Suprapubic skin (tissue), 4 donors: ENCODE data around the gene CDH13. TPM values are rescaled to one million over a fixed set of nuclear protein-coding genes. Genes with fewer than 3 reads are reported as not detected.

Experiments
- DNase-seq, 2 donors: peaks; one replicate each; pipeline ENCODE4 v3.0.0-alpha.2; 2019; ENCODE audit warnings: low spot score in 2 of 2
- H3K27ac ChIP-seq: fragments of 200-600 bp; sonication (generic); one replicate; pipeline ENCODE4 v1.5.1; 2019
- H3K27me3 ChIP-seq: fragments of 200-600 bp; sonication (generic); one replicate; pipeline ENCODE4 v1.5.1; 2019
- H3K36me3 ChIP-seq: fragments of 200-600 bp; sonication (generic); one replicate; pipeline ENCODE4 v1.5.1; 2019
- H3K4me1 ChIP-seq: fragments of 200-600 bp; sonication (generic); one replicate; pipeline ENCODE4 v1.5.1; 2019
- H3K4me3 ChIP-seq: fragments of 200-600 bp; sonication (generic); one replicate; pipeline ENCODE4 v1.5.1; 2019; ENCODE audit warnings: mild to moderate bottlenecking
- H3K9me3 ChIP-seq: fragments of 200-600 bp; sonication (generic); one replicate; pipeline ENCODE4 v1.5.1; 2019
- CTCF ChIP-seq, 2 donors: fragments of 200-600 bp in 1 of 2; fragments of 450-650 bp in 1 of 2; sonication (generic) in 1 of 2; IDR thresholded peaks; one replicate each; pipeline ENCODE4 v1.5.1; 2016 to 2019; ENCODE audit warnings: antibody characterized with exemption in 2 of 2, mild to moderate bottlenecking in 1 of 2, moderate library complexity in 1 of 2
- EP300 ChIP-seq: sonication (generic); formaldehyde crosslinking; IDR thresholded peaks from one replicate; pipeline ENCODE4 v1.6.1; 2017; ENCODE audit warnings: antibody characterized with exemption
- POLR2A ChIP-seq, 2 donors: fragments of 450-650 bp; IDR thresholded peaks; one replicate each; pipeline ENCODE4 v1.6.1; 2017; ENCODE audit warnings: antibody characterized with exemption in 2 of 2, mild to moderate bottlenecking in 2 of 2, moderate library complexity in 2 of 2
- POLR2AphosphoS5 ChIP-seq, 3 donors: sonication (generic); formaldehyde crosslinking; IDR thresholded peaks; one replicate each; pipeline ENCODE4 v1.6.1; 2017; ENCODE audit warnings: antibody characterized with exemption in 3 of 3
- WGBS: methylation state at CpG from one replicate; pipeline ENCODE4 v1.1.5; 2018; 5-methylcytosine and 5-hydroxymethylcytosine counted together
- total RNA-seq, 4 donors: library from RNA; depleted of rRNA; stranded (reverse); fragments of >200 nt; gene quantifications; one replicate each; pipeline ENCODE4 v1.1.0, GENCODE V29; 2016

CDH13 gene
- total RNA-seq, 4 donors from 2014 or later: 90.4 to 176 (median 139) TPM

DNA sequence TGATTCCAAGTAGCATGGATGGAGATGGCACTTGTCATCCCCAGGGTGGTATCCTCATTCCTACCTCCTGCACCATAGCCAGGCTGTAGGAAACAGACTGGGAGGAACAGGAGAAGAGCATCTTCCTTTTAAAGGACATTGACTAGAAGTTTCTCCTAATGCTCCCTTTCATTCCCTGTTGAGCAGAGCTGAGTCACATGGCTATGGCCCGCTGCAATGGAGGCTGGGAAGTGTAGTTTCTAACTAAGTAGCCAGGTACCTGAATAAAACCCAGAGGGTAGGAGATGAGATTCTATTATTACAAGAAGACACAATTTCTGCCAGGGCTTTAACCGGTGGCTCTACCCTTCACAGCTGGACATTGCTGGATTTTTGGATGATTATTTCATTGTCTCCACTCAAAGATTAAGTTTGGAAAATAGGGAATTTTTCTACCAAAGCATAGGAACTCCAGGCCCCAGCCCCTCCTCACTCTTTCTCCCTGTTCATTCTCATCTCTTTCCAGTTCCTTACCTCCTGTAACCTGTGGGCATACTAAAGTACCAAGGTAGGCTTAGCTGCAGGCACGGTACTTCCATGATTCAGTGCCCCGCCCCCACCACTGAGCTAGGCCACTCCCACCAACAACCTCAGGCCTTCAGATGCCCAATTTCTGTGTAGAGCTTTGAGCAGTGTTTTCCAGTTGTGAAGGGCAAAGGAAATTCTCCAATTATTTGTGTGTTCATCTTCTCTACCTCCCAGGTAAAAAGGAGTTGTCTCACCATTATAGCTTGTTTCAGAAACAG lies 378.3 kb downstream of the CDH13 start:
- H3K27me3 ChIP-seq: no peaks in the 10 kb centered on the region
- H3K36me3 ChIP-seq: no peaks in the 10 kb centered on the region
- H3K27ac ChIP-seq: no peak overlapping the region
- DNase-seq: no peak
- no peaks in the 10 kb centered on the region for H3K9me3 ChIP-seq
- TF ChIP-seq POLR2AphosphoS5 (IDR thresholded peaks at IDR 0.05) (no peak), POLR2A (IDR thresholded peaks at IDR 0.05) (no peak), EP300 (no peak), CTCF (IDR thresholded peaks at IDR 0.05) (no peak)
- WGBS: 79% methylated on average over 4 of the region's 4 CpGs
- no peak overlapping the region for H3K4me3 ChIP-seq
- no peaks in the 10 kb centered on the region for H3K4me1 ChIP-seq

DNA sequence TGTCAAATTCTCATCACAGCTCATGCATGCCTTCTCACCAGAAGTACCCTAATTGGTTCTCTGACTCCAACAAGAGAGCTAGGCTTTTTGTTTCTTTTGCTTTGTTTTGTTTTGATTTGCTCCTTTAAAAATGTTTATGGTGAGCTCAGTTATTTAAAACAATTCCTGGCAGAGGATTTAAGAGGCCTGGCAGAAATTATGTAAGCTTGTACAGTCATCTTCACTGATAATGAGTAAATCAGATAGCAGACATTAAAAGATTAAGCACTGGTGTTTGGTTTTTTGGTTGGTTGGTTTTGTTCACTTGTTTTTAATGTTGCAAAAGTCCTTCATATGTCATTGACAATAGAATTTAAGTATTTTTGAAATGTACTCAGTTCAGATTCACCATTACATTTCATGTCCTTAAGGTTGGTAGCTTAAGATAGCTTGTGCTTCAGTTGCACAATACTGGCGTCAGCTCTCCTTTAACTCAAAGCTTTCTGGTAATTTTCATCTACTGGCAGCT lies 378.9 kb downstream of the CDH13 start:
- no peak for DNase-seq
- TF ChIP-seq CTCF (IDR thresholded peaks at IDR 0.05): no peak
- TF ChIP-seq POLR2A (IDR thresholded peaks at IDR 0.05): no peak
- TF ChIP-seq POLR2AphosphoS5 (IDR thresholded peaks at IDR 0.05): no peak
- no peak for TF ChIP-seq EP300
- no peaks in the 10 kb centered on the region for H3K4me1 ChIP-seq
- H3K36me3 ChIP-seq: no peaks in the 10 kb centered on the region
- H3K9me3 ChIP-seq: no peaks in the 10 kb centered on the region
- H3K4me3 ChIP-seq: no peak overlapping the region
- no peak overlapping the region for H3K27ac ChIP-seq
- H3K27me3 ChIP-seq: no peaks in the 10 kb centered on the region
- 90% methylated on average over 1 of the region's 1 CpG for WGBS

DNA sequence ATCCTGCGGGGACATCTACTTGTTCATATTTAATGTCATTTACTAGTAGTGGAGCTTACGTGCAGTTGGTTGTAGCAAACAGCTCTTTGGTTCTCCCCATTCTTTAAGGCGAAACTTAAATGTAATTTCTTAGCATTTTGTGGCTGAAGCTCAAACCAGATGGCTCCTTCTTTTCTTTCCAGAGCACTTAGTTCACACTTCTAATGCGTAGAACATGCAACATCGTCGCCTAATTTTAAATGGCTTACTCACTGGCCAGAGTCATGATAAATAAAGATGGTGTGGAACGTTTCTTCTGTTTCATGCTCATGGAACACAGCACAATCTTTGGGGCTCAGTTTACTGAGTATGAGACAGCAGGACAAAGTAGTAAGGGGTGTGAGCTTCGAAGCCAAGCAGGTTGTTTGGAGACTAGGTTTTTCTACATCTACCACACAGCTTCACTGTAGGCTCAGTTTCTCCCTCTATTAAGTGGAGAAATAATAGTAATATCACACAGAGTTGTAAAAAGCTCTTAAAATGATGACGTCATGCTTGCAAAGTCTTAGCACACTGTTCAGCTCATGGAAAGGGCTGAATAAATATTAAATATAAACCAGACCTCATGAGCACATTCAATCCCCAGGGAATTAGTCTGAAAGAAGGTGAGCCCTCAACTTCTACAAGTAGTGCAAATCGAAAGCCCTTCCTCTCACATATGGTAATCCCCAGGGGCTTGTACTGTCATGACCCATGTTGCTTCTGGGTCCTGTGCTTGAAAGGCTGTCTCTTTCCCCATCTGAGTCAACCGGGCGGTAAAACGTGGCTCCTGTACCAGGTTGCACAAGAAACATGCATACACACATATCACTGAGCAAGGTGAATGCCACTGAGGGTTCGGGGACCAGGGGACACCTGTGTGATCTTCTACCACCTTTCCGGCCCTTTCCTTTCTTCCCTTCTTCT lies 384.3 kb downstream of the CDH13 start:
- Histone ChIP-seq H3K27ac (no peak overlapping the region), H3K27me3 (no peaks in the 10 kb centered on the region), H3K36me3 (no peaks in the 10 kb centered on the region), H3K4me3 (no peak overlapping the region), H3K9me3 (no peaks in the 10 kb centered on the region), H3K4me1 (no peaks in the 10 kb centered on the region)
- no peak for TF ChIP-seq EP300
- no peak for TF ChIP-seq POLR2A (IDR thresholded peaks at IDR 0.05)
- no peak for TF ChIP-seq CTCF (IDR thresholded peaks at IDR 0.05)
- no peak for TF ChIP-seq POLR2AphosphoS5 (IDR thresholded peaks at IDR 0.05)
- WGBS: 92% methylated on average over 15 of the region's 15 CpGs
- DNase-seq: no peak

- Histone ChIP-seq H3K9me3 (no peaks in the 10 kb centered on the region), H3K27me3 (no peaks in the 10 kb centered on the region), H3K4me1 (no peaks in the 10 kb centered on the region), H3K4me3 (no peak overlapping the region), H3K36me3 (no peaks in the 10 kb centered on the region), H3K27ac (no peak overlapping the region)
- TF ChIP-seq EP300 (no peak), POLR2A (IDR thresholded peaks at IDR 0.05) (no peak), CTCF (IDR thresholded peaks at IDR 0.05) (no peak), POLR2AphosphoS5 (IDR thresholded peaks at IDR 0.05) (no peak)
- WGBS: 94% methylated on average over 2 of the region's 2 CpGs
- no peak for DNase-seq
These were observed 385.2 kb downstream of the CDH13 start for GRCh38 chr16:83011939-83012338.

GRCh38 chr16:83013071-83013470 lies 386.3 kb downstream of the CDH13 start:
- DNase-seq: no peak
- no peak for TF ChIP-seq POLR2AphosphoS5 (IDR thresholded peaks at IDR 0.05)
- TF ChIP-seq POLR2A (IDR thresholded peaks at IDR 0.05): no peak
- no peak for TF ChIP-seq EP300
- TF ChIP-seq CTCF (IDR thresholded peaks at IDR 0.05): no peak
- Histone ChIP-seq H3K36me3 (no peaks in the 10 kb centered on the region), H3K27ac (no peak overlapping the region), H3K4me3 (no peak overlapping the region), H3K9me3 (no peaks in the 10 kb centered on the region), H3K4me1 (no peaks in the 10 kb centered on the region), H3K27me3 (no peaks in the 10 kb centered on the region)
- 84% methylated on average over 4 of the region's 4 CpGs for WGBS
